ENCODE data around the gene APLP2. TPM values are rescaled to one million over a fixed set of nuclear protein-coding genes. Genes with fewer than 3 reads are reported as not detected.

The APLP2 gene
- total and polyA plus RNA-seq, 2 experiments from 2014 or later: 515 to 608 TPM

DNA sequence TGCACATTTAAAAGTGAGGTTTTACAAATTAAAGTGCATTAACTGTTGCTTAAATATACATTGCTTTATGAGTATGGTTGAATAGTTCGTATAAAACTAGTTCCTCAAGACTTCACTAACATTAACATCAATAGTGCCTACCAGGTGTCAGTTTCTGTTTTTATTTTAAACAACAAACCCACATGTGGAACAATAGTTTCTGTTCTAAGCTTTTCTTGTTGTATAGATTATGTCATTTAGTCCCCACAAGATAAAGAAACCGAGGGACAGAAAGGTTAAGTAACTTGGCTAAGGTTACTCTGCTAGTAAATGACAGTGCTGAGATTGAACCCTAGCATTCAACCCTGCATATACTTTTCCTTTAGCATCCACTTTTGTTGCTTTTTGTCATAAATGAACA lies 48.5 kb downstream of the APLP2 start:
- no peak overlapping the region for H3K4me3 ChIP-seq
- H3K9me3 ChIP-seq (ENCODE audit: low read depth): no peaks in the 10 kb centered on the region
- H3K27me3 ChIP-seq: no peaks in the 10 kb centered on the region
- H3K27ac ChIP-seq: no peak overlapping the region
- TF ChIP-seq, protein P1, sequence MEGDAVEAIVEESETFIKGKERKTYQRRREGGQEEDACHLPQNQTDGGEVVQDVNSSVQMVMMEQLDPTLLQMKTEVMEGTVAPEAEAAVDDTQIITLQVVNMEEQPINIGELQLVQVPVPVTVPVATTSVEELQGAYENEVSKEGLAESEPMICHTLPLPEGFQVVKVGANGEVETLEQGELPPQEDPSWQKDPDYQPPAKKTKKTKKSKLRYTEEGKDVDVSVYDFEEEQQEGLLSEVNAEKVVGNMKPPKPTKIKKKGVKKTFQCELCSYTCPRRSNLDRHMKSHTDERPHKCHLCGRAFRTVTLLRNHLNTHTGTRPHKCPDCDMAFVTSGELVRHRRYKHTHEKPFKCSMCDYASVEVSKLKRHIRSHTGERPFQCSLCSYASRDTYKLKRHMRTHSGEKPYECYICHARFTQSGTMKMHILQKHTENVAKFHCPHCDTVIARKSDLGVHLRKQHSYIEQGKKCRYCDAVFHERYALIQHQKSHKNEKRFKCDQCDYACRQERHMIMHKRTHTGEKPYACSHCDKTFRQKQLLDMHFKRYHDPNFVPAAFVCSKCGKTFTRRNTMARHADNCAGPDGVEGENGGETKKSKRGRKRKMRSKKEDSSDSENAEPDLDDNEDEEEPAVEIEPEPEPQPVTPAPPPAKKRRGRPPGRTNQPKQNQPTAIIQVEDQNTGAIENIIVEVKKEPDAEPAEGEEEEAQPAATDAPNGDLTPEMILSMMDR (IDR thresholded peaks at IDR 0.05; ENCODE audit: low read depth, low read length): no peak
- H3K4me1 ChIP-seq (ENCODE audit: low read depth): peaks cover 9% of the 10 kb centered on the region
- DNase-seq (ENCODE audit: low read depth in 1 of 2, low spot score in 1 of 2): no peak
- H3K36me3 ChIP-seq: peaks cover 10% of the 10 kb centered on the region

GRCh38 chr11:130118636-130119387 lies 49.1 kb downstream of the APLP2 start:
- H3K4me1 ChIP-seq (ENCODE audit: low read depth): peaks cover 15% of the 10 kb centered on the region
- TF ChIP-seq, protein P1 (IDR thresholded peaks at IDR 0.05; ENCODE audit: low read depth, low read length): no peak
- no peak for DNase-seq (ENCODE audit: low read depth in 1 of 2, low spot score in 1 of 2)
- H3K4me3 ChIP-seq: no peak overlapping the region
- no peaks in the 10 kb centered on the region for H3K27me3 ChIP-seq
- H3K9me3 ChIP-seq (ENCODE audit: low read depth): no peaks in the 10 kb centered on the region
- H3K36me3 ChIP-seq: peaks cover 16% of the 10 kb centered on the region
- H3K27ac ChIP-seq: no peak overlapping the region

- Histone ChIP-seq H3K36me3 (peaks cover 16% of the 10 kb centered on the region), H3K4me3 (no peak overlapping the region), H3K27me3 (no peaks in the 10 kb centered on the region), H3K27ac (no peak overlapping the region), H3K4me1 (ENCODE audit: low read depth) (peaks cover 25% of the 10 kb centered on the region), H3K9me3 (ENCODE audit: low read depth) (no peaks in the 10 kb centered on the region)
- TF ChIP-seq, protein P1 (IDR thresholded peaks at IDR 0.05; ENCODE audit: low read depth, low read length): no peak
- DNase-seq (ENCODE audit: low read depth in 1 of 2, low spot score in 1 of 2): no peak
Measured at GRCh38 chr11:130120045-130120444, 50.4 kb downstream of the APLP2 start.

- DNase-seq (ENCODE audit: low read depth in 1 of 2, low spot score in 1 of 2): peak in 1 of 2 donors; percentile 74
Measured at GRCh38 chr11:130121445-130121978, 51.8 kb downstream of the APLP2 start.

DNA sequence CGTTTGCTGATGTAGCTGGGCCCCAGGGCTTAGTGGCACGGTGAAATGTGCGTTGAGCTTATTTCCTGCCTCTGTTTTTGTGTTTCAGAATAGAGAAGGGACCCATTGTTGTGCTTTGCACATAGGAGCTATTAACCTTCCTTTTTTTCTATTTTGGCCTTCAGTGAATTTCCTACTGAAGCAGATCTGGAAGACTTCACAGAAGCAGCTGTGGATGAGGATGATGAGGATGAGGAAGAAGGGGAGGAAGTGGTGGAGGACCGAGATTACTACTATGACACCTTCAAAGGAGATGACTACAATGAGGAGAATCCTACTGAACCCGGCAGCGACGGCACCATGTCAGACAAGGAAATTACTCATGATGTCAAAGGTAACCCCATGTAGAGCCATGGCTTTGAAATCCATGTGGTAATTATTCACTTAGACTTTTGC lies 52.5 kb downstream of the APLP2 start:
- DNase-seq (ENCODE audit: low read depth in 1 of 2, low spot score in 1 of 2): no peak
- Histone ChIP-seq H3K4me3 (no peak overlapping the region), H3K4me1 (ENCODE audit: low read depth) (peaks cover 35% of the 10 kb centered on the region), H3K27me3 (no peaks in the 10 kb centered on the region), H3K27ac (peak overlapping the region; percentile 24), H3K36me3 (peaks cover 18% of the 10 kb centered on the region), H3K9me3 (ENCODE audit: low read depth) (no peaks in the 10 kb centered on the region)
- TF ChIP-seq, protein P1 (IDR thresholded peaks at IDR 0.05; ENCODE audit: low read depth, low read length): no peak

More at GRCh38 chr11:130121445-130121978, 51.8 kb downstream of the APLP2 start:
- Histone ChIP-seq H3K4me1 (ENCODE audit: low read depth) (peaks cover 35% of the 10 kb centered on the region), H3K27ac (peak overlapping the region; percentile 24), H3K36me3 (peaks cover 16% of the 10 kb centered on the region), H3K4me3 (no peak overlapping the region), H3K9me3 (ENCODE audit: low read depth) (no peaks in the 10 kb centered on the region), H3K27me3 (no peaks in the 10 kb centered on the region)
- TF ChIP-seq, protein P1 (IDR thresholded peaks at IDR 0.05; ENCODE audit: low read depth, low read length): no peak

Measured in cardiac muscle cell (in vitro differentiated cells and primary cell).